ENCODE data around the gene UROD.

- no peak for TF ChIP-seq POLR2A (IDR thresholded peaks at IDR 0.05; ENCODE audit: low read depth)
- TF ChIP-seq CTCF (IDR thresholded peaks at IDR 0.05) = no peak
Observed at GRCh38 chr1:45003741-45004140, 8.3 kb upstream of the UROD start.

Measured in esophagus muscularis mucosa (tissue), 3 donors.